Neural cell (in vitro differentiated cells): ENCODE measurements around the gene FAM186B. TPM values are rescaled to one million over a fixed set of nuclear protein-coding genes. Genes with fewer than 3 reads are reported as not detected.

Experiments
- H2AFZ ChIP-seq: fragments of 200-600, 300-800 bp; sonication (generic), shearing (Covaris generic); 2 replicates; pipeline ENCODE4 v1.6.0; 2014; ENCODE audit warnings: low read depth, mild to moderate bottlenecking, antibody characterized with exemption, low read length, moderate library complexity
- H3F3A ChIP-seq: fragments of 200-600 bp; shearing (Covaris generic); 2 replicates; pipeline ENCODE4 v1.6.1; 2016; ENCODE audit warnings: mild to moderate bottlenecking, moderate library complexity, mixed read lengths, antibody characterized with exemption, low read length; ENCODE audit not compliant: insufficient read depth, poor library complexity, severe bottlenecking
- H3K27ac ChIP-seq: fragments of 200-600, 300-800 bp; sonication (generic), shearing (Covaris generic); 2 replicates; pipeline ENCODE4 v1.5.1; 2014; ENCODE audit warnings: mild to moderate bottlenecking, low read length, moderate library complexity
- H3K27me3 ChIP-seq: fragments of 300-800, 200-600 bp; sonication (generic), shearing (Covaris generic); 2 replicates; pipeline ENCODE4 v1.6.0; 2014; ENCODE audit warnings: mild to moderate bottlenecking, low read depth, low read length, moderate library complexity; ENCODE audit not compliant: insufficient read depth
- H3K36me3 ChIP-seq: fragments of 300-800, 200-600 bp; sonication (generic), shearing (Covaris generic); 2 replicates; pipeline ENCODE4 v1.5.1; 2014; ENCODE audit warnings: mild to moderate bottlenecking, antibody characterized with exemption, low read length, moderate library complexity; ENCODE audit not compliant: insufficient read depth
- H3K4me2 ChIP-seq: fragments of 300-800, 200-600 bp; sonication (generic), shearing (Covaris generic); 2 replicates; pipeline ENCODE4 v1.6.0; 2014; ENCODE audit warnings: mild to moderate bottlenecking, low read length
- H3K4me3 ChIP-seq: fragments of 300-800, 200-600 bp; sonication (generic), shearing (Covaris generic); 2 replicates; pipeline ENCODE4 v1.5.1; 2014; ENCODE audit warnings: mild to moderate bottlenecking, low read length, moderate library complexity
- H3K79me2 ChIP-seq: fragments of 200-600 bp; shearing (Covaris generic); replicated peaks from 2 replicates; pipeline ENCODE4 v1.6.0; 2014; ENCODE audit warnings: mild to moderate bottlenecking, low read length, moderate library complexity; ENCODE audit not compliant: insufficient read depth
- H3K9ac ChIP-seq: fragments of 300-800, 200-600 bp; sonication (generic), shearing (Covaris generic); 2 replicates; pipeline ENCODE4 v1.6.1; 2016; ENCODE audit warnings: mild to moderate bottlenecking, low read length, mixed read lengths
- H3K9me2 ChIP-seq: fragments of 200-600 bp; shearing (Covaris generic); 2 replicates; pipeline ENCODE4 v1.6.1; 2016; ENCODE audit warnings: mild to moderate bottlenecking, low read length, mixed read lengths; ENCODE audit not compliant: insufficient read depth
- H3K9me3 ChIP-seq: fragments of 200-600, 300-800 bp; sonication (generic), shearing (Covaris generic); 2 replicates; pipeline ENCODE4 v1.6.1; 2016; ENCODE audit warnings: mild to moderate bottlenecking, mixed run types, low read length, moderate library complexity, mixed read lengths
- H4K20me1 ChIP-seq: fragments of 200-600 bp; shearing (Covaris generic); 2 replicates; pipeline ENCODE4 v1.6.1; 2016; ENCODE audit warnings: mild to moderate bottlenecking, mixed run types; ENCODE audit not compliant: insufficient read depth
- EP300 ChIP-seq: fragments of 450-650 bp; conservative IDR thresholded peaks from 2 replicates; pipeline ENCODE4 v1.6.1; 2014; ENCODE audit warnings: antibody characterized with exemption, mild to moderate bottlenecking, moderate library complexity; ENCODE audit not compliant: poor library complexity, severe bottlenecking
- EZH2 ChIP-seq: fragments of 200-600, 300-800 bp; shearing (Covaris generic), sonication (generic); IDR thresholded peaks from 2 replicates; pipeline ENCODE4 v1.6.1; 2014; ENCODE audit warnings: antibody characterized with exemption, low read length, borderline replicate concordance, mild to moderate bottlenecking; ENCODE audit not compliant: insufficient read depth, poor library complexity, severe bottlenecking
- MXI1 ChIP-seq: fragments of 450-650 bp; conservative IDR thresholded peaks from 2 replicates; pipeline ENCODE4 v1.6.1; 2014; ENCODE audit warnings: antibody characterized with exemption, mild to moderate bottlenecking; ENCODE audit not compliant: poor library complexity, severe bottlenecking
- POLR2AphosphoS5 ChIP-seq: IDR thresholded peaks from 2 replicates; pipeline ENCODE4 v1.6.1; 2012
- RAD21 ChIP-seq: fragments of 450-650 bp; conservative IDR thresholded peaks from 2 replicates; pipeline ENCODE4 v1.6.1; 2014; ENCODE audit warnings: antibody characterized with exemption, mild to moderate bottlenecking, moderate library complexity
- REST ChIP-seq: IDR thresholded peaks from 2 replicates; pipeline ENCODE4 v1.6.1; 2012; ENCODE audit warnings: borderline replicate concordance
- SMC3 ChIP-seq: fragments of 450-650 bp; conservative IDR thresholded peaks from 2 replicates; pipeline ENCODE4 v1.6.1; 2014; ENCODE audit warnings: antibody characterized with exemption, mild to moderate bottlenecking, moderate library complexity; ENCODE audit not compliant: poor library complexity
- polyA plus RNA-seq: library from polyadenylated mRNA; depleted of rRNA; stranded (reverse); fragments of >200 nt; gene quantifications from 2 replicates; pipeline ENCODE4 v1.2.3, GENCODE V29; 2014
- TF ChIP-seq, protein P1 (sequence below): fragments of 450-650 bp; IDR thresholded peaks from 2 replicates; pipeline ENCODE4 v1.5.1; 2014; ENCODE audit warnings: antibody characterized with exemption, mild to moderate bottlenecking, moderate library complexity; ENCODE audit not compliant: poor library complexity, severe bottlenecking

FAM186B gene
- polyA plus RNA-seq, 1 donor from 2014 or later, result not detected

DNA sequence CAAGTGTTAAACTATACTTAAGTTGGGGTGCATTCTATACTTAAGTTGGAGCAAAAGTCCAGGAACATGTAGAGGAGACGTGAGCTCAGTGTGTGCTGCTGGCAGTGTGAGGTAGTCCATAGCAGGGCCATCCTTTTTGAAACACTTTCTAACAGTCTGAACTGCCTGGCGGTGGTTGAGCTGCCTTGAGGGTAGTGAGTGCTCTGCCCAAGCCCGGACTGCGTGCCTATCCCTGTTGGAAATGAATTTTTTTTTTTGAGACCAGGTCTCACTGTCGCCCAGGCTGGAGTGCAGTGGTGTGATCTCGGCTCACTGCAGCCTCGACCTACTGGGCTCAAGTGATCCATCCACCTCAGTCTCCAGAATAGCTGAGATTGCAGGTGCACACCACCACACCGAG is 52.5 kb downstream of the FAM186B start:
- H3K4me3 ChIP-seq, result no peak overlapping the region
- H3K9me3 ChIP-seq, result no peaks in the 10 kb centered on the region
- H3K79me2 ChIP-seq, result no peaks in the 10 kb centered on the region
- no peaks in the 10 kb centered on the region for H3F3A ChIP-seq
- H3K9ac ChIP-seq, result no peak overlapping the region
- TF ChIP-seq EZH2 (no peak), RAD21 (no peak), REST (no peak), MXI1 (no peak), POLR2AphosphoS5 (no peak)
- TF ChIP-seq, protein P1, sequence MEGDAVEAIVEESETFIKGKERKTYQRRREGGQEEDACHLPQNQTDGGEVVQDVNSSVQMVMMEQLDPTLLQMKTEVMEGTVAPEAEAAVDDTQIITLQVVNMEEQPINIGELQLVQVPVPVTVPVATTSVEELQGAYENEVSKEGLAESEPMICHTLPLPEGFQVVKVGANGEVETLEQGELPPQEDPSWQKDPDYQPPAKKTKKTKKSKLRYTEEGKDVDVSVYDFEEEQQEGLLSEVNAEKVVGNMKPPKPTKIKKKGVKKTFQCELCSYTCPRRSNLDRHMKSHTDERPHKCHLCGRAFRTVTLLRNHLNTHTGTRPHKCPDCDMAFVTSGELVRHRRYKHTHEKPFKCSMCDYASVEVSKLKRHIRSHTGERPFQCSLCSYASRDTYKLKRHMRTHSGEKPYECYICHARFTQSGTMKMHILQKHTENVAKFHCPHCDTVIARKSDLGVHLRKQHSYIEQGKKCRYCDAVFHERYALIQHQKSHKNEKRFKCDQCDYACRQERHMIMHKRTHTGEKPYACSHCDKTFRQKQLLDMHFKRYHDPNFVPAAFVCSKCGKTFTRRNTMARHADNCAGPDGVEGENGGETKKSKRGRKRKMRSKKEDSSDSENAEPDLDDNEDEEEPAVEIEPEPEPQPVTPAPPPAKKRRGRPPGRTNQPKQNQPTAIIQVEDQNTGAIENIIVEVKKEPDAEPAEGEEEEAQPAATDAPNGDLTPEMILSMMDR, result no peak
- no peaks in the 10 kb centered on the region for H3K36me3 ChIP-seq
- peaks cover 17% of the 10 kb centered on the region for H3K27me3 ChIP-seq
- no peak overlapping the region for H3K4me2 ChIP-seq
- no peak overlapping the region for H3K27ac ChIP-seq
- H2AFZ ChIP-seq, result no peak overlapping the region
- no peaks in the 10 kb centered on the region for H4K20me1 ChIP-seq
- H3K9me2 ChIP-seq, result no peaks in the 10 kb centered on the region

DNA sequence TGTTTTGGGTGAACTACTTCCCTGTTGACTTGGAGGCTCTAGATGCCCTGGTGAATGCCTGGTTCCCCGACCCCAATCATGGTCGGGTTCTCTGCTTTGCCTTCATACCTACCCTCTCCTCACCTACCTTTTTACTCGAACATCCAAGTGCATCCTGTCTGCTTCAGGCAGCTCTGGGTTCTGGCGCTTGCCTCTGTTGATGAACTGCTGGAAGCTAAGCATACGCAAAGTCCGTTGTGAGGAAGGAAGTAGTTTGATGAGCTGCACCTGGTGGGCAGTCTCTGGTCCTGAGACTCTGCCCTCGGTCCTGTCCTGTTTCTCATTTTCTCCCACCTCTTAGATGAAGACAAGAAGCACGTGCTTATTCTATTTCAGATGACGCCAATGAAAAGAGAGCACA is 53.0 kb downstream of the FAM186B start:
- Histone ChIP-seq H3K27me3 (peaks cover 19% of the 10 kb centered on the region), H3K27ac (no peak overlapping the region)

GRCh38 chr12:49552014-49552413 is 53.4 kb downstream of the FAM186B start:
- H3K27me3 ChIP-seq, result peaks cover 19% of the 10 kb centered on the region
- H3K36me3 ChIP-seq, result no peaks in the 10 kb centered on the region
- H3K27ac ChIP-seq, result no peak overlapping the region
- H3K4me2 ChIP-seq, result no peak overlapping the region
- H3K9me3 ChIP-seq, result no peaks in the 10 kb centered on the region
- no peak overlapping the region for H3K9ac ChIP-seq
- H3K4me3 ChIP-seq, result no peak overlapping the region
- no peaks in the 10 kb centered on the region for H4K20me1 ChIP-seq
- no peaks in the 10 kb centered on the region for H3F3A ChIP-seq
- H3K79me2 ChIP-seq, result no peaks in the 10 kb centered on the region
- no peak overlapping the region for H2AFZ ChIP-seq
- no peaks in the 10 kb centered on the region for H3K9me2 ChIP-seq
- TF ChIP-seq, protein P1, result no peak

More for the DNA sequence above, 53.0 kb downstream of the FAM186B start:
- TF ChIP-seq EP300, result no peak
- no peak for TF ChIP-seq SMC3
- TF ChIP-seq RAD21, result no peak
- no peak for TF ChIP-seq EZH2
- H4K20me1 ChIP-seq, result no peaks in the 10 kb centered on the region
- no peak overlapping the region for H3K4me3 ChIP-seq
- no peak overlapping the region for H3K4me2 ChIP-seq
- H3K9ac ChIP-seq, result no peak overlapping the region
- no peaks in the 10 kb centered on the region for H3K9me3 ChIP-seq
- H3K9me2 ChIP-seq, result no peaks in the 10 kb centered on the region
- H3K79me2 ChIP-seq, result no peaks in the 10 kb centered on the region
- H2AFZ ChIP-seq, result no peak overlapping the region
- H3F3A ChIP-seq, result no peaks in the 10 kb centered on the region
- H3K36me3 ChIP-seq, result no peaks in the 10 kb centered on the region
